Aorta (tissue), 5 donors: ENCODE results near the gene FAIM2. TPM values are rescaled to one million over a fixed set of nuclear protein-coding genes. Genes with fewer than 3 reads are reported as not detected.

ENCODE experiments used
- ATAC-seq: fragments of 200-7000 bp; cut with Tn5 transposase; one replicate; pipeline ENCODE4 v1.9.1; 2022; ENCODE audit warnings: moderate library complexity; ENCODE audit not compliant: low FRiP score
- DNase-seq, 2 donors: peaks; one replicate each; pipeline ENCODE4 v3.0.0-alpha.2; 2020
- H3K27ac ChIP-seq, 2 donors: one replicate each; pipeline ENCODE4 v1.5.1; 2013; ENCODE audit warnings: low read length in 2 of 2, mild to moderate bottlenecking in 2 of 2, moderate library complexity in 2 of 2, control low read depth in 1 of 2, inconsistent platforms in 1 of 2, low read depth in 1 of 2
- H3K27me3 ChIP-seq, 2 donors: one replicate each; pipeline ENCODE4 v1.6.1; 2013; ENCODE audit warnings: control low read depth in 1 of 2, low read length in 1 of 2, mild to moderate bottlenecking in 1 of 2, moderate library complexity in 1 of 2; ENCODE audit not compliant: insufficient read depth in 2 of 2, control insufficient read depth in 1 of 2
- H3K36me3 ChIP-seq, 2 donors: one replicate each; pipeline ENCODE4 v1.6.1; 2013; ENCODE audit warnings: control low read depth in 1 of 2, low read length in 1 of 2, mild to moderate bottlenecking in 1 of 2; ENCODE audit not compliant: insufficient read depth in 2 of 2, control insufficient read depth in 1 of 2
- H3K4me1 ChIP-seq, 2 donors: one replicate each; pipeline ENCODE4 v1.6.1; 2013; ENCODE audit warnings: low read length in 2 of 2, control low read depth in 1 of 2, mild to moderate bottlenecking in 1 of 2, moderate library complexity in 1 of 2; ENCODE audit not compliant: insufficient read depth in 2 of 2, control insufficient read depth in 1 of 2
- H3K4me3 ChIP-seq, 2 donors: one replicate each; pipeline ENCODE4 v1.5.1; 2013; ENCODE audit warnings: low read length in 2 of 2, control low read depth in 1 of 2, mild to moderate bottlenecking in 1 of 2
- H3K9me3 ChIP-seq: one replicate; pipeline ENCODE4 v1.6.1; 2013; ENCODE audit warnings: mild to moderate bottlenecking, low read length; ENCODE audit not compliant: control insufficient read depth
- WGBS, 2 donors: extraction: QIAGEN DNeasy Blood & Tissue Kit; methylation state at CpG; one replicate each; pipeline ENCODE4 v1.1.7; 2013; 5-methylcytosine and 5-hydroxymethylcytosine counted together
- intact Hi-C, 2 donors: fragments of 100-400 bp; cut with DNase I; formaldehyde crosslinking; loops; one replicate each; pipeline versions ENCODE4 v1.14.2 to v1.15.0; 2022
- polyA plus RNA-seq, 2 donors: library from polyadenylated mRNA; stranded (reverse); fragments of 200-250 nt; gene quantifications; one replicate each; pipeline ENCODE4 v1.2.3, GENCODE V29; 2013
- total RNA-seq, 2 donors: library from RNA; stranded (reverse); fragmentation: NEBNext Ultra II Directional; extraction: Animal tissue kit (Norgen Biotek cat#: 25700); gene quantifications; one replicate each; pipeline ENCODE4 v1.2.1, GENCODE V29; 2021
- donor health status: healthy with polysubstance abuse.
- donor health status: Bipolar disorder and iron deficiency.
- donor health status: DM: no; HTN: no; CAD: no.
- donor health status: DM: no; HTN: no; CAD: no.
- donor health status: DM: yes; HTN: yes; CAD: no.

FAIM2 gene
- total and polyA plus RNA-seq, 4 donors, result 0.05 to 16.4 (median 0.58) TPM; not detected in 1

GRCh38 chr12:49838973-49839633, 64.6 kb downstream of the FAIM2 start:
- Histone ChIP-seq H3K27ac (no peak overlapping the region), H3K36me3 (no peaks in the 10 kb centered on the region), H3K4me1 (no peaks in the 10 kb centered on the region), H3K4me3 (no peak overlapping the region), H3K27me3 (no peaks in the 10 kb centered on the region), H3K9me3 (no peaks in the 10 kb centered on the region)
- WGBS, 2 donors, result 41 to 43% methylated on average over 3 of the region's 3 CpGs
- ATAC-seq, result no peak
- no peak for DNase-seq
- intact Hi-C loops, result loop anchor here in 1 of 2 donors (2.0 kb wide), 1 partner anchor 62 kb away; no protein-coding TSS in a partner anchor

DNA sequence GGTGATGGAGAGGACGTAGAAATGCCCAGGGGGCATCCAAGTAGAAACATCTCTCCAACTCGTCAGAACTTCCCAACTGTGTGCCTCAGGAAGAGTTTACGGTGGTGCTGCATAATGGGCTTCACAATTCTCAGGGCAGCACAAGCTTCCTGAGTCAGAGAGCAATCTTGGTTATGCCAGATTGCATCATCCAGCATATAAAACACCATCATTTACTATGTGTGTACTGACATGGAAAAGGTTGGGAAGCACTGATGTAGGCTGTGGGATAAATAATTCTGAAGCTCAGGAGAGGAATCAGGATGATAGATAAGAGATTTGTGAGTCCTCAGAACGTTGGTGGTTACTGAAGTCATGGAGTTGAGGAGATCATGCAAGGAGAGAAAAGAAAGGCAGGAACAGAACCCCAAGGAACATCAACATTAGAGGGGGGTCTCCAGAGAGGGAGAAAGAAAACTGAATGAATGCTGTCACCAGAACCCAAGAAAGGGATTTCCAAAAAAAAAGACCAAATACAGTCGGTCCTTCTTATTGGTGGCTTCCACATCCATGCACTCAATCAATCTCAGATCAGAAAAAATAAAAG, 70.8 kb downstream of the FAIM2 start:
- DNase-seq, result no peak
- Histone ChIP-seq H3K27me3 (no peaks in the 10 kb centered on the region), H3K9me3 (no peaks in the 10 kb centered on the region), H3K4me3 (no peak overlapping the region), H3K27ac (no peak overlapping the region), H3K4me1 (no peaks in the 10 kb centered on the region), H3K36me3 (no peaks in the 10 kb centered on the region)
- ATAC-seq, result no peak
- intact Hi-C loops, result no loop called here
- WGBS, 2 donors, result 79 to 81% methylated on average over 5 of the region's 5 CpGs

DNA sequence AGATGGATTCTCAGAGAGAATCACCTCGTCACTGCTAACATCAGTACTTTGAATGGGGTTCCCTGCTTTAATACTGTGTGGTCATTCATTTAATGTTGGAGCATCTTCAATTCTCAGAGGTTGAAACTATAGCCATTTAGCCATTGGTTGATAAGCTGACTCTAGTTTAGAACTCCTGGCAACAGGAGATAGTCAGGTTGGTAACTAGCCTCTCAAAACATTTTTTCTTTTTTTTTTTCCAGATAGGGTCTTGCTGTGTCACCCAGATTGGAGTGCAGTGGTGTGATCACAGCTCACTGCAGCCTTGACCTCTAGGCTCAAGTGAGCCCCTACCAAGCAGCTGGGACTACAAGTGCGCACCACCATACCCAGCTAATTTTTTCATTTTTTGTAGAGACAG, 72.0 kb downstream of the FAIM2 start:
- WGBS, 2 donors, result 95 to 98% methylated on average over 2 of the region's 2 CpGs
- intact Hi-C loops, result no loop called here
- no peak overlapping the region for H3K4me3 ChIP-seq
- no peaks in the 10 kb centered on the region for H3K9me3 ChIP-seq
- H3K4me1 ChIP-seq, result no peaks in the 10 kb centered on the region
- ATAC-seq (no peak), DNase-seq (no peak)
- no peaks in the 10 kb centered on the region for H3K27me3 ChIP-seq
- H3K27ac ChIP-seq, result no peak overlapping the region
- no peaks in the 10 kb centered on the region for H3K36me3 ChIP-seq

GRCh38 chr12:49828133-49829091, 75.3 kb downstream of the FAIM2 start, which contains the start of gene NCKAP5L:
Gene NCKAP5L (minus strand): TSS chr12:49828413. CDS start chr12:49804044, 24,369 bp downstream.
- H3K27me3 ChIP-seq, result no peaks in the 10 kb centered on the region
- peak within 1 kb of the TSS; percentile 77 to 79 for H3K4me3 ChIP-seq
- peak; percentile 97 for ATAC-seq
- WGBS, 2 donors, result 1% methylated on average over 49 to 61 of the region's 61 CpGs
- no peaks in the 10 kb centered on the region for H3K36me3 ChIP-seq
- H3K4me1 ChIP-seq, result peaks cover 0 to 2% of the 10 kb centered on the region in 2 donors
- peak; percentile 99 for DNase-seq
- intact Hi-C loops, result loop anchor here in 1 of 2 donors (5.0 kb wide), 1 partner anchor 56 kb away; no protein-coding TSS in a partner anchor
- H3K9me3 ChIP-seq, result no peaks in the 10 kb centered on the region
- peak within 1 kb of the TSS; percentile 74 for H3K27ac ChIP-seq

- intact Hi-C loops, result loop anchor here in 1 of 2 donors (5.0 kb wide), 1 partner anchor 55 kb away; no protein-coding TSS in a partner anchor
- 1 to 2% methylated on average over 35 to 38 of the region's 38 CpGs for WGBS, 2 donors
- Histone ChIP-seq H3K27me3 (no peaks in the 10 kb centered on the region), H3K4me3 (peak overlapping the region; percentile 77 to 79), H3K9me3 (no peaks in the 10 kb centered on the region), H3K4me1 (peaks cover 0 to 2% of the 10 kb centered on the region in 2 donors), H3K27ac (peak overlapping the region; percentile 62 to 74), H3K36me3 (no peaks in the 10 kb centered on the region)
- DNase-seq, result peak; percentile 84 to 89
- ATAC-seq, result peak; percentile 80
Measured at GRCh38 chr12:49827401-49828099, 76.2 kb downstream of the FAIM2 start.

DNA sequence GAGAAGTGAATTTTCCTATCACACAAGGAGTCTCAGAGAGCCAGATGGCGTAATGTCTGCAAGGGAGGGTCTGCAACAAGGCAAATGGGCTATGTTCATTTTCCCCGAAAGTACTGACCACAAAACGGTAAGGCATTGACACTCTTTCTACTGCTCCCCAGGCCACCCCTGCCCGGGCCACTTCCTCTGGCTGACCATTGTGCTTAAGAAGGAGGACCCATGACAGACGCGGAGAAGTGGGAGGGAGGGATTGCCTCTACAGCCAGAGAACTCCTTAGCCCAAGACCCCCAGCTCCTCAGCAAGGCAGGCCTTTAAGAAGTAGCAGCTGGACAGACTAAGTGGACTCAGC, 76.7 kb downstream of the FAIM2 start:
- no peak for DNase-seq
- H3K36me3 ChIP-seq, result no peaks in the 10 kb centered on the region
- H3K9me3 ChIP-seq, result no peaks in the 10 kb centered on the region
- ATAC-seq, result no peak
- H3K27ac ChIP-seq, result peak overlapping the region in 1 of 2 donors; percentile 62
- intact Hi-C loops, result loop anchor here in 1 of 2 donors (5.0 kb wide), 1 partner anchor 55 kb away; no protein-coding TSS in a partner anchor
- H3K4me1 ChIP-seq, result peaks cover 0 to 2% of the 10 kb centered on the region in 2 donors
- peak overlapping the region; percentile 77 to 79 for H3K4me3 ChIP-seq
- 26 to 30% methylated on average over 6 of the region's 6 CpGs for WGBS, 2 donors
- H3K27me3 ChIP-seq, result no peaks in the 10 kb centered on the region

- DNase-seq (peak in 1 of 2 donors; percentile 61), ATAC-seq (no peak)
- peaks cover 0 to 2% of the 10 kb centered on the region in 2 donors for H3K4me1 ChIP-seq
- intact Hi-C loops, result loop anchor here in 1 of 2 donors (5.0 kb wide), 1 partner anchor 54 kb away; no protein-coding TSS in a partner anchor
- H3K36me3 ChIP-seq, result no peaks in the 10 kb centered on the region
- H3K9me3 ChIP-seq, result no peaks in the 10 kb centered on the region
- no peak overlapping the region for H3K4me3 ChIP-seq
- WGBS, 2 donors, result 13 to 32% methylated on average over 4 of the region's 4 CpGs
- H3K27ac ChIP-seq, result no peak overlapping the region
- H3K27me3 ChIP-seq, result no peaks in the 10 kb centered on the region
Measured at GRCh38 chr12:49825971-49826421, 77.7 kb downstream of the FAIM2 start.
